ENCODE measurements around the gene CCT4.

DNA sequence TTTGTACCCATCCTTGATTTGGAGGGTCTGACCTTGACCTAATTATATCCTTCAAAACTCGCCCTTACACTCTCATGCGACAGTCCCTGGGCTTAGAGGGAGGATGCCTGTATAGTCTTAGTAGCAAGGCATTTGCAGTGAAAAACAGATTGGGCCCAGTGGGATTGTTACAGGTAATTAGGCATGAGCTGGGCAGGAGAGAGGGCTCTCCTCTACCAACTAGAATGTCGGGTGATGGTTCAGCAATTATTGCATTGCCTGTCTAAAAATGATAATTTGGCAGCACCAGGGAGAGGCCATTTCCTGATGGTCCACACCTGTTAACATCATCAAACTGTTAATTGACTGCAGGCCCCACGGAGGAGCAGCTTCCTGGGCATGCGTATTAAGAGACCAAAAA, 49.4 kb upstream of the CCT4 start:
- TF ChIP-seq CTCF (IDR thresholded peaks at IDR 0.05) (no peak), EP300 (IDR thresholded peaks at IDR 0.05) (no peak)

Measured in gastroesophageal sphincter (tissue), 3 donors.